ENCODE data around the gene WDR82. TPM values are rescaled to one million over a fixed set of nuclear protein-coding genes. Genes with fewer than 3 reads are reported as not detected.

WDR82 gene
- total and polyA plus RNA-seq, 2 of the 4 experiments (the other 2 are of a cell fraction) = 38.1 to 68.1 TPM

DNA sequence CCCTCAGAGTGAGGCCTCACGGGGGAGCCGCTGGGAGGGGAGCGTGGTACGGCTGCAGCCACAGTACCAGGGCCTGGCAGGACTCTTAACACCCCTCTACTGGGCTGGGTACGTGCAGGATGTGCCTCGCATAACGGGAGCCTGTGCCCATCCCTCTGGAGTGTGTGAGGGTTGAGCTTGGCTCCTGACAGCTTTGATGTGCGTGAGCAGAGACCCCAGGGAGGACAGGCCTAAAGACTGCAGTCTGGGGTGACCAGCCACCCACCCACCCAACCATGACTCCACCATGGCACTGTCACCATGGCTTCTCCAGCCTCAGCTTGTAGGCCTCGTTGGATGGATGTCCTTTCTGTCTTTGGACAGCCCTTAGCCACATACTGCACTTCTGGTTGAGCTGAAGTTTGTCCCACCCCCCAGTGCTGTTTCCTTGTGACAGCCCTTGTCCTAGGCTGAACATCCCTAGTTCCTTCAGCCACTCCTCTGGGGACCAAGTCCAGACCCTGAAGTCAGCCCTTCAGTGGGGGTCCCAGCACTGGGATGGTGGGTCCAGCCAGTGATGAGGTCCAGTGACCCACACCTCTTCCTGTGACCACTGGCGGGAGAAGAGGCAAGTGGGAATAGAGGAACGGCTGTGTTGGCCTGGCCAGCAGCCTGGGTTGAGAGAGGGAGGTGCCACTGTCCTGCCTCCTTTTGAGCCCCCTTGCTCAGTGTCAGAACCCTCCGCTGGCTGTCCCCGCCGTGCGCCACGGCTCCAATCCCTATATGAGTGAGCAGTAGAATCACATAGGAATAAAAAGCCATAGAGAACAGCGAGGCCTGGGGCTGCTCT lies 15.3 kb upstream of the WDR82 start:
- no peak overlapping the region for H3K4ac ChIP-seq (ENCODE audit: low read depth, low read length)
- BruUV-seq (replicated peaks) = no TSS peak
- H3K56ac ChIP-seq (ENCODE audit: extremely low read depth, insufficient read depth, low read length) = no peak overlapping the region
- DNase-seq (no peak), ATAC-seq (ENCODE audit: low read depth) (no peak)
- WGBS, 2 experiments (ENCODE audit: extremely low coverage in 2 of 2, insufficient read length in 1 of 2) = 75% methylated on average over 2 of the region's 17 CpGs; no CpG with 5 or more reads in 1 of the 2 experiments
- peak overlapping the region; percentile 12 for H2AK9ac ChIP-seq (replicated peaks; ENCODE audit: low read depth, low read length, poor library complexity)
- H4K5ac ChIP-seq (ENCODE audit: low read depth, low read length) = no peak overlapping the region
- H2AFZ ChIP-seq (replicated peaks; ENCODE audit: low read length, poor library complexity) = no peak overlapping the region
- TF ChIP-seq RAD21 (IDR thresholded peaks at IDR 0.05; ENCODE audit: low read length) (no peak), SMC3 (IDR thresholded peaks at IDR 0.05; ENCODE audit: low read depth, low read length) (no peak), MAZ (IDR thresholded peaks at IDR 0.05; ENCODE audit: borderline replicate concordance, low read depth, low read length) (no peak), POLR2A (IDR thresholded peaks at IDR 0.05; ENCODE audit: low read depth, low read length) (no peak), FOS (IDR thresholded peaks at IDR 0.05; ENCODE audit: low read depth, low read length) (no peak), RCOR1 (IDR thresholded peaks at IDR 0.05; ENCODE audit: insufficient replicate concordance, low read length) (no peak), MXI1 (IDR thresholded peaks at IDR 0.05; ENCODE audit: borderline replicate concordance, low read depth, low read length) (no peak), BHLHE40 (IDR thresholded peaks at IDR 0.05; ENCODE audit: low read depth, low read length) (no peak), RFX5 (IDR thresholded peaks at IDR 0.05; ENCODE audit: low read depth, low read length) (no peak)
- TF ChIP-seq, protein P1, sequence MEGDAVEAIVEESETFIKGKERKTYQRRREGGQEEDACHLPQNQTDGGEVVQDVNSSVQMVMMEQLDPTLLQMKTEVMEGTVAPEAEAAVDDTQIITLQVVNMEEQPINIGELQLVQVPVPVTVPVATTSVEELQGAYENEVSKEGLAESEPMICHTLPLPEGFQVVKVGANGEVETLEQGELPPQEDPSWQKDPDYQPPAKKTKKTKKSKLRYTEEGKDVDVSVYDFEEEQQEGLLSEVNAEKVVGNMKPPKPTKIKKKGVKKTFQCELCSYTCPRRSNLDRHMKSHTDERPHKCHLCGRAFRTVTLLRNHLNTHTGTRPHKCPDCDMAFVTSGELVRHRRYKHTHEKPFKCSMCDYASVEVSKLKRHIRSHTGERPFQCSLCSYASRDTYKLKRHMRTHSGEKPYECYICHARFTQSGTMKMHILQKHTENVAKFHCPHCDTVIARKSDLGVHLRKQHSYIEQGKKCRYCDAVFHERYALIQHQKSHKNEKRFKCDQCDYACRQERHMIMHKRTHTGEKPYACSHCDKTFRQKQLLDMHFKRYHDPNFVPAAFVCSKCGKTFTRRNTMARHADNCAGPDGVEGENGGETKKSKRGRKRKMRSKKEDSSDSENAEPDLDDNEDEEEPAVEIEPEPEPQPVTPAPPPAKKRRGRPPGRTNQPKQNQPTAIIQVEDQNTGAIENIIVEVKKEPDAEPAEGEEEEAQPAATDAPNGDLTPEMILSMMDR (conservative IDR thresholded peaks at IDR 0.05; ENCODE audit: low read depth, low read length) = no peak
- TF ChIP-seq, protein P2, sequence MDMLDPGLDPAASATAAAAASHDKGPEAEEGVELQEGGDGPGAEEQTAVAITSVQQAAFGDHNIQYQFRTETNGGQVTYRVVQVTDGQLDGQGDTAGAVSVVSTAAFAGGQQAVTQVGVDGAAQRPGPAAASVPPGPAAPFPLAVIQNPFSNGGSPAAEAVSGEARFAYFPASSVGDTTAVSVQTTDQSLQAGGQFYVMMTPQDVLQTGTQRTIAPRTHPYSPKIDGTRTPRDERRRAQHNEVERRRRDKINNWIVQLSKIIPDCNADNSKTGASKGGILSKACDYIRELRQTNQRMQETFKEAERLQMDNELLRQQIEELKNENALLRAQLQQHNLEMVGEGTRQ (IDR thresholded peaks at IDR 0.05; ENCODE audit: low read depth, low read length) = no peak
- TF ChIP-seq, protein P3, sequence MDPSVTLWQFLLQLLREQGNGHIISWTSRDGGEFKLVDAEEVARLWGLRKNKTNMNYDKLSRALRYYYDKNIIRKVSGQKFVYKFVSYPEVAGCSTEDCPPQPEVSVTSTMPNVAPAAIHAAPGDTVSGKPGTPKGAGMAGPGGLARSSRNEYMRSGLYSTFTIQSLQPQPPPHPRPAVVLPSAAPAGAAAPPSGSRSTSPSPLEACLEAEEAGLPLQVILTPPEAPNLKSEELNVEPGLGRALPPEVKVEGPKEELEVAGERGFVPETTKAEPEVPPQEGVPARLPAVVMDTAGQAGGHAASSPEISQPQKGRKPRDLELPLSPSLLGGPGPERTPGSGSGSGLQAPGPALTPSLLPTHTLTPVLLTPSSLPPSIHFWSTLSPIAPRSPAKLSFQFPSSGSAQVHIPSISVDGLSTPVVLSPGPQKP (IDR thresholded peaks at IDR 0.05; ENCODE audit: borderline replicate concordance, low read depth, low read length) = no peak
- no peak overlapping the region for H3K4me2 ChIP-seq (ENCODE audit: low read depth, low read length)
- H3K27ac ChIP-seq (ENCODE audit: insufficient read depth, low read length) = no peak overlapping the region
- intact Hi-C loops (cut with micrococcal nuclease) (loop anchor here (5.0 kb wide), 1 partner anchor 94 kb away; no protein-coding TSS in a partner anchor), in situ Hi-C loops (cut with MboI; ENCODE audit: low sequenced_read_pairs) (loop anchor here (5.0 kb wide), 1 partner anchor 49 kb away; no protein-coding TSS in a partner anchor), dilution Hi-C loops (cut with HindIII; ENCODE audit: low sequenced_read_pairs, unreplicated experiment) (no loop called here)
- H4K8ac ChIP-seq (ENCODE audit: low read depth in 2 of 2, low read length in 2 of 2) = no peak overlapping the region
- no peak overlapping the region for H3K18ac ChIP-seq (ENCODE audit: low read depth, low read length)
- H3K36me3 ChIP-seq (ENCODE audit: control insufficient read depth, insufficient read depth, low read length) = peaks cover 14% of the 10 kb centered on the region; the same call in 1 of the 2 replicates
- H3K14ac ChIP-seq (replicated peaks; ENCODE audit: low read depth, low read length) = no peak overlapping the region
- H3K9me3 ChIP-seq (ENCODE audit: control insufficient read depth, insufficient read depth, low read length) = no peaks in the 10 kb centered on the region
- H2BK120ac ChIP-seq (ENCODE audit: low read depth, low read length) = no peak overlapping the region
- no peak overlapping the region for H3K9ac ChIP-seq (ENCODE audit: low read depth, low read length)
- ChIA-PET POLR2A (ENCODE audit: unreplicated experiment) (no interaction called here), CTCF (no interaction called here)
- peaks cover 6 to 10% of the 10 kb centered on the region in 2 experiments for H3K79me1 ChIP-seq (ENCODE audit: low read depth in 1 of 2, low read length in 2 of 2)
- no peak overlapping the region for H4K91ac ChIP-seq (ENCODE audit: insufficient read depth, low read depth, low read length)
- no peaks in the 10 kb centered on the region for H4K20me1 ChIP-seq (ENCODE audit: insufficient read depth, low read length)
- peaks cover 7% of the 10 kb centered on the region for H3K9me1 ChIP-seq (ENCODE audit: insufficient read depth, low read length)
- H3K4me1 ChIP-seq (ENCODE audit: control insufficient read depth, insufficient read depth, low read length) = peaks cover under 1% of the 10 kb centered on the region
- no peak overlapping the region for H3K23ac ChIP-seq (ENCODE audit: low read depth, low read length)
- no peak overlapping the region for H2BK20ac ChIP-seq (ENCODE audit: low read depth, low read length)
- no peak overlapping the region for H2BK5ac ChIP-seq (ENCODE audit: low read depth, low read length, poor library complexity, severe bottlenecking)
- no peak overlapping the region for H2AK5ac ChIP-seq (ENCODE audit: low read depth, low read length)
- H2BK15ac ChIP-seq (ENCODE audit: low read depth, low read length) = no peak overlapping the region
- H3K4me3 ChIP-seq (ENCODE audit: insufficient read depth, low read depth, low read length) = no peak overlapping the region
- H3K27me3 ChIP-seq (ENCODE audit: control insufficient read depth, insufficient read depth, low read length) = no peaks in the 10 kb centered on the region; the same call in 1 of the 2 replicates

Data from IMR-90 (cell line).